NCI-H526 (cell line): ENCODE results near the gene RARS2.
"Not testable (repeated sequence)": the region's sequence is repeated elsewhere in the genome, so short reads cannot be mapped to it uniquely, and the experiment has no call there.

Experiments used
- DNase-seq, 2 experiments: peaks; one replicate each; lab custom pipeline; 2025; lab: John Stamatoyannopoulos, UW

The RARS2 gene

DNA sequence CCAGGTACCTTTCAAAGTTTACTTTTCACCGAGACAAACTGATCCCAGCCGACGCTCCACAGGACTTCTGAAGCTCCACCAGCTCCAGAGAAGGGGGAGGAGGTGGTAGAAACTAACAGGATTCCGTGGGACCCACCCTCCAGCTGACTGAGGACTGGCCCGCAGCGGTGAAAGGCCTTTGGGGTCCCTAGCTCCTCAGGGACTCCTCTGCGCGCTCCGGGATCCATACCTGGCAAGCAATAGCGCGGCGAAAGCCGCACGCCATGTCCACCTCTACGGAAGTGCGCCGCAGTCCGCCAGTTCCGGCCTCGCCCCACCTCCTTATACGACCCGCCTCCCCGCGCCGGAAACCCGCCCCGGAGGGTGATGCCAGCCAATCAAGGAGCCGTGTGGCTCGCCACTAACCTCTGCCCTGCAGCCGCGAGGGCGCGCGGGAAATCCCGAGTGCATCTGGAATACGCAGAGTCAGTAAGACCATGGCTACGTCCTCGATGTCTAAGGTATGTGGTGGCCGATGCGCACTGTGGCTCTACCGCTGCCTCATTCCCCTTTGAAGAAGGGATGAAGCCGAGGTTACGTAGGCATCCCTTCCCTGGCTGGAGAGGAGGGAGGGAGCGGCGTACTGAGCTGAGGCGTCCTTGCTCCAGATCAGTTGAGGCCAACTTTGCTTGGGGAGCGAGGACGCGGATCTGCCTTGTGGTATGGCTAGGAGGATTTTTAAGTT is at the start of gene RARS2, which contains the start of gene ORC3:
Gene RARS2 (minus strand): TSS at position 295 of the 724 bp plus-strand sequence. CDS start 30 bp downstream, at position 265.
Gene ORC3 (plus strand): TSS at position 443 of the 724 bp plus-strand sequence. CDS start 34 bp downstream, at position 477.
- DNase-seq: peak; percentile 91 to 96

GRCh38 chr6:87639373-87639772 is 49.6 kb upstream of the RARS2 start:
- DNase-seq: no peak

DNA sequence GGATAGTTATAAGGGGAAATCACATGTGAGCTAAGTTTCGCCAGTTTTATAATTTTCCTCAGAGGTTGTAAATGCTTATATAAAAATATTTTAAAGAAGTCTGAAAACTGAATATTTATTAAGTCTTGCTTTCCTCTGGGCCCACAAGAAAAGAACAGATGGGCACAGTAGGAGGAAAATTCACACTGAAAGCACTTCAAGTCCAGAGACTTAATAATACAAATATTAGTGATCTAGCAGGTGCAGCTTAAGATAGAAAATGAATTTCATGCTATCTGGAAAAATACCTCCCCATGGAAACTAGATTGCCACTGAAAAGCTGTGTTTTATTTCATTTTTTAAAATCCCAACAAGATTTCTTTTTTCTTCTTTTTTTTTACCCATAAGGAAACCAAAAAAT is 47.3 kb upstream of the RARS2 start:
- no peak for DNase-seq

DNA sequence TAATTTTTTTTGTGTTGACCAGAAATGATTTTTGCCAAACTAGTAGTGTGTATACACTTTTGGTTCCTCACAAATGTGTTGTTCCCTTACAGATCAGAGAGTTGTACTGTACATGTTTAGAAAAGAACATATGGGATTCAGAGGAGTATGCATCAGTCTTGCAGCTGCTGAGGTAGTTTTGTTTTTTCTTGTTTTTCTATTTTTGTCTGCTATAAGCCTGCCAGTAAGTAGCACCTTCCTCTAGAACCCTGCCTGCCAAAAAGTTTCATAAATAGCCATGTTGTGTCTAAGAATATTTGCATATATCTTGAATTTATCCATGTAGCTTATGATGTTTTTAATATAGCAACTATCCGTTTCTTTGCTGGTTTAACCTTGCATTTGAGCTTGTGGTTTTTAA is 46.5 kb upstream of the RARS2 start:
- peak; percentile 36 to 48 for DNase-seq

- DNase-seq: no peak
These were observed 44.1 kb upstream of the RARS2 start for GRCh38 chr6:87633851-87634250.

GRCh38 chr6:87630746-87631145 is 41.0 kb upstream of the RARS2 start:
- DNase-seq: no peak

- no peak for DNase-seq
These were observed 39.1 kb upstream of the RARS2 start for GRCh38 chr6:87628881-87629280.

DNA sequence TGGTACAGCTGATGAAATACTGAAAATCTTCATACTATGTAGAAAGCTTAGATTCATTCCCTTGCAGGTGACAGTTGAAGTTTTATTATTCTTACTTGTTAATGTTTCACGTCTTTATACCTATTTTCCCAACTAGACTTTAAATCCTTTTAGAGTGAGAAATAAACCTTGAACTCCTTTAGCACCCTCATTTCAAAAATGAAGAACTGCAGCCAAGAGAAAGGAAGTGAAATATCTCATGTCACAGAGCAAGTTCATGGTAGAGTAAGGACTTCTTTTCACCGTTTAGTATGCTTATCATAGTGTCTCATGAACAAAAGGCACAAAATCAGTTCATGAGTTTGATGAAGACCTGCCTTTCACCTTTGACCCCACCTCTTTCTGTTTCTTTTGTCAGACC is 38.6 kb upstream of the RARS2 start:
- no peak for DNase-seq

DNA sequence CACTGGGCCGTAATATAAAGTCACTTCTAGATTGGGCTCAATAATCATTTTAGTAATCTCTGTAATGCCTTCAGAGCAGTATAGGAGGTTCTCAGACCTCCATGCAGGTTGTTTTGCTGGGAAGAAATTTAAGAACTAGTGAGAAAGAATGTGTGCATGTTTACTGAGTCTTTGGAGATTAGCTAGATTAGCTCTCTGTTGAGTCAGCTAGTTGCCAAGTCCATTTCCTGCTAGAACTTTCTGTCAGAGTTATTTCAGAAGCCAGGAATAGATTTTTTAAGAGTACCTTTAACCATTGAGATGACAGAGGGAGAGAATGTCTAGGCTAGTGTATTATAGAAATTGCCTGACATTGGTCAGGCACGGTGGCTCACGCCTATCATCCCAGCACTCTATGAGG is 33.5 kb upstream of the RARS2 start:
- DNase-seq: no peak

DNA sequence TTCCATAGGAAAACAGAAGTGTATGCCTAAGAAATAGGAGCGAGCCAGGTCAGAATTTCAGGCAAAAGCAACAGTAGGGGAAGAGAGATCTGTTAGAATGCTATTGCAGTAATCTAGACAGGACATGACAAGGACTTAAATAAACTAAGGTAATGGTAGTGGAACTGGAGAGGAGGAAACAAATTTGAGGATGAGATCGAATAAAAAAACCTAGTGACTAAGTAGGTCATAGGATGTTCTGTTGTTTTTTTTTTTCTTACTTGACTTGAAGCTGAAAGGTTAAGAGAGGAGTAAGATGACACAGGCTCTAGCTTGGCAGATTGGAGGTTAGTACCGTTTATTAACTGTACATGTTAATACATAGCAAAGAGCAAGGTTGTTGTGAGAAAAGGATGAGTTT is 28.7 kb upstream of the RARS2 start:
- DNase-seq: no peak

DNA sequence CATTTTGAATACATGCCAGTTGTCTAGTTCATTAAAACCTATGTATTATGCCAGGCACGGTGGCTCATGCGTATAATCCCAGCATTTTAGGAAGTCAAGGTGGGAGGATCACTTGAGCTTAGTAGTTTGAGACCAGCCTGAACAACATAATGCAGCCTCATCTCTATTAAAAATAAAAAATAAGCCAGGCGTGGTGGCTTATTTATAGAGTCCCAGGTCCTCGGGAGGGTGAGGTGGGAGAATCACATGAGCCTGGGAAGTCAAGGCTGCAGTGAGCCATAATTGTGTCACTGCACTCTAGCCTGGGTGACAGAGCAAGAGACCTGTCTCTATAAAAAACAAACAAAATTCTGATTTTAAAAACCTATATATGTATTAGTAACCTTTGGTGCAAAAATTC is 27.6 kb upstream of the RARS2 start:
- DNase-seq: no peak

DNA sequence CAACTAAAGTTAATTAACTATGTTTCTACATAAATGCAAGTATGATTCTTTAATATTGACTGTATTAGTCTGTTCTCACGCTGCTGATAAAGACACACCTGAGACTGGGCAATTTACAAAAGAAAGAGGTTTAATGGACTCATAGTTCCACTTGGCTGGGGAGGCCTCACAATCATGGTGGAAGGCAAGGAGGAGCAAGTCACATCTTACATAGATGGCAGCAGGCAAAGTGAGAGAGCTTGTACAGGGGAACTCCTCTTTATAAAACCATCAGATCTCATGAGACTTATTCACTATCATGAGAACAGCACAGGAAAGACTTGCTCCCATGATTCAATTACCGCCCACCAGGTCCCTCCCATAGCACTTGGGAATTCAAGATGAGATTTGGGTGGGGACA is 23.2 kb upstream of the RARS2 start:
- not testable (repeated sequence) for DNase-seq

DNA sequence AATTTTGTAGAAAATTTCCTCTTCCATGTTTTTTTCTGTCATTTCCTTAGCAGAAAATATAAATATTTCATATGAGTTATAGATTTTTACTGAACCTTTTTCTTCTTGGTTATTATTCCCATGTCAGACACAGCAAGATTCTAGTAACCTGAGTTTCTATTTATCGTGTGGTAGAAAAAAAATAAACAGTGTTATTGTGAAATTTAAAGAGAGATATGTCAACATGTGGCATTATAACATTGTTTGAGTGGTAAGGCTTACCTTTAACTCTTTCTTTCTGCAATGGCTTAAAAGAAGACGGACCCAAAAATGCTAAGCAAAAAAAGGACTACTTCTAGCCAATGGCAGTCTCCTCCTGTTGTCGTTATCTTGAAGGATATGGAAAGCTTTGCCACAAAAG is 19.0 kb upstream of the RARS2 start:
- DNase-seq: no peak

GRCh38 chr6:87606199-87606598 is 16.4 kb upstream of the RARS2 start:
- DNase-seq: no peak

GRCh38 chr6:87600576-87600975 is 10.8 kb upstream of the RARS2 start:
- DNase-seq: no peak

DNA sequence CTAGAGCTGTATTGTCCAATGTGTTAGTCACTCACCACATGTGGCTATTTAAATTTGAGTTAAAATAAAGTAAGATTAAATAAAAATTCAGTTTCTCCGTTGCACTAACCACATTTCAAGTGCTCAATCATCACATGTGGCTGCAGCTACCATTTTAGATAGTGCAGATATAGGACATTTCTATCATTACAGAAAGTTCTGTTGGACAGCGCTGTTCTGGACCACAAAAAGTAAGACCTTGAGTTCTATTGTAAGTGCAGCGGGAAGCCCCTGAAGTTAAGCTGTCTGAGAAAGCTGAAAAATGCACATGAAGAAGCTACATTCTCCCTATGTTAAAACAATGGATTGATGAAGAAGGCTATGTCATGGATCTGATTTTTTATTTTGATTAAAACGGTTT is 1.2 kb upstream of the RARS2 start:
- DNase-seq: no peak

DNA sequence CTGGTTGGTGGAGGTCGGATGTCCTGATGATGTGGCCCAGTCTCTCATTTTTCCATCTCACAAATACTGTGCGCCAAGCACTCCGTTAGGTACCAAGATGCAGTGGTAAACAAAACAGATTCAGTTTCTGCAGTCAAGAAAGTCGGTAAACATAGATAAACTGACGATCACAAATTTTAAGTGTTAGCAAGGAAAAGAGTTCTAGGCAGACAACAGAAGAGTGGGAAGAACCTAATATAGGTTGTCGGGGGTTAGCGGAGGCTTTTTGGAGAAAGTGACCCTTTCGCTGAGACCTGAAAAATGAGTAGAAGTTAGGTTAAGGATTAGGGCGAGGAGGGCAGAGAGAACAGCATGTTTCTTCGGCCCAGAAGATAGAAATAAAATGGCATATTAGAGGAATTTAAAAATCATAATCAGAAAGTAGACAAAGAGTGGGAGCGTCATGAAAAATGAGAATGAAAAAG is 662 bp upstream of the RARS2 start:
- DNase-seq: no peak

DNA sequence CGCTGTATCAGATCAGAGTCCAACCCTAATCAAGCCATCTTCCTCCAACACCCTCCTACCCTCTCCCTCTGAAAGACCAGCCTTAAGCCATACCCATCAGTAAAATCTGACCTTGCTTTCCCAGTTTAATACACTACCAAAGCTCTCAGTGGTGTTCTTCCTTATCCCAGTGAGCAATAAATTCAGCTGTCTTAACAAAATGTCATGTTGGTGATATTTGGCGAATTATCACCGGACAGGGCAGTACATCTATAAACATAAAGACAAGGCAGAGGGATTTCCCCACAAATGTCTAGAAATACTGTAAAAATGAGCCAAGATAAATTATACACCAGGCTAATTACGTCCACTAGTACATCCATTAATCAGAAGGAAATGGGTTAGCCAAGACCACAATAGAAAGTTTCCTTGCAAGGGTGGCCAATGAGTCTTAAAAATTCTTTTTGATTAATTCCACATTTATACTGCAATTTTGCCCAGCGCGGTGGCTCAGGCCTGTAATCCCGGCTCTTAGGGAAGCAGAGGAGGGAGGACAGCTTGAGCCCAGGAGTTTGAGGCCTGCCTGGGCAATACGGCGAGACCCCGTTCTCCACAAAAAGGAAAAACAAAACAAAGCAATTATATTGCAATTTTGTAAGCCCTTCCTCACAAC is 905 bp downstream of the RARS2 start:
- no peak for DNase-seq

GRCh38 chr6:87586371-87587077 is 3.3 kb downstream of the RARS2 start:
- DNase-seq: no peak

DNA sequence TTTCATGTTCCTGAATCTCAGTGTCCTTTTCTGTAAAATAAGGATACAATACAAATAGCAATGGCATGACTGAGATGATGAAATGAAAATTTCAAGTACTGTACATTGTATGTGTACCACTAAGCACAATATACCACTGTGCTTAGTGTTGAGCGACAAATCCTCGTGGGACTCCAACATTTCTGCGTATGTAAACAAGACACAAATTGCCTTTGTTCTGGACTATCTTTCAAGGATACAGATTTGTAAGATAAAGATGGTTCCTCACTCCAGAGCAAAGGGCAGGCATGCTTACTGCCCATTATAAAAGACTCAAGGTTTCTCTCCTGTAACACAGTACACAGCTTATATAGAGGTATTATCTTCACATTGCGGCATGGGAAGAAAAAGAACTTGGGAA is 6.0 kb downstream of the RARS2 start:
- DNase-seq: no peak

DNA sequence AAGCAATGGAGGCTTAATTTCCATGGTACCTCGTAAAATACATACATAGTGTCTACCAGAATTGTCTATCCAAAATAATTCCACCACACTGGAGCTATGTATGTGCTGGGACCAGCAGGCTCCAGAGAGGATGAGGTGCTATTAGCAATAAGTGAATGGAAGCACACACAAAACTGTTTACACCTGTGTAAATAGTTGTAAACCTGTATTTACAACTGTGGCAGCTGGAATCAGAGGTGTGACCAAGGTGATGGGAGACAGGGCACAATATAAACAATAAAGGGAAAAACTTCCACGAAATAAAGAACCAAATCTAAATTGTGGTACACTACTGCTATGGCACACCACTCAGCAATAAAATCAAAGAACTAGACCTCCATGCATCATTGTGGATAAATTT is 14.4 kb downstream of the RARS2 start:
- DNase-seq: peak; percentile 19 to 20

- DNase-seq: no peak
These were observed 15.5 kb downstream of the RARS2 start for GRCh38 chr6:87574237-87574804.
